A673 (cell line): Measurements from ENCODE around the gene KCNMA1. TPM values are rescaled to one million over a fixed set of nuclear protein-coding genes. Genes with fewer than 3 reads are reported as not detected.

ENCODE experiments used
- BruUV-seq: library from RNA; stranded (reverse); fragments of 400-500 nt; replicated peaks from 2 replicates; lab custom pipeline; 2021; lab: Mats Ljungman, UMichigan
- CTCF ChIA-PET: fragments of 300-600 bp; sonication (Branson Sonifier 250); formaldehyde crosslinking; loops from one replicate; lab custom pipeline; 2022; ENCODE audit warnings: antibody characterized with exemption; lab: Charles Lee
- POLR2A ChIA-PET: fragments of 300-600 bp; sonication (Branson Sonifier 250); formaldehyde crosslinking; loops from one replicate; lab custom pipeline; 2022; ENCODE audit warnings: antibody characterized with exemption; ENCODE audit not compliant: low non-redundant PET; lab: Charles Lee
- DNase-seq: peaks from one replicate; pipeline ENCODE4 v3.0.0-alpha.2; 2015; ENCODE audit warnings: low spot score
- H3K27ac ChIP-seq: fragments of 200-600 bp; sonication (generic); 2 replicates; pipeline ENCODE4 v1.5.1; 2016; ENCODE audit warnings: mixed run types, low read depth, mild to moderate bottlenecking, mixed read lengths, antibody characterized with exemption, low read length; ENCODE audit not compliant: poor library complexity, severe bottlenecking
- H3K27me3 ChIP-seq: fragments of 200-600 bp; sonication (generic); replicated peaks from 2 replicates; pipeline ENCODE4 v1.6.1; 2017; ENCODE audit warnings: mixed run types, low read depth, mild to moderate bottlenecking, mixed read lengths, antibody characterized with exemption, low read length; ENCODE audit not compliant: insufficient read depth, poor library complexity
- H3K36me3 ChIP-seq: fragments of 200-600 bp; sonication (generic); 2 replicates; pipeline ENCODE4 v1.6.1; 2016; ENCODE audit warnings: mixed run types, mild to moderate bottlenecking, mixed read lengths, antibody characterized with exemption, low read length; ENCODE audit not compliant: insufficient read depth, poor library complexity, severe bottlenecking
- H3K4me1 ChIP-seq: fragments of 200-600 bp; sonication (generic); 2 replicates; pipeline ENCODE4 v1.6.1; 2017; ENCODE audit warnings: mixed run types, mild to moderate bottlenecking, mixed read lengths, antibody characterized with exemption, low read length; ENCODE audit not compliant: insufficient read depth, poor library complexity, severe bottlenecking
- H3K4me3 ChIP-seq: fragments of 200-600 bp; sonication (generic); 2 replicates; pipeline ENCODE4 v1.5.1; 2016; ENCODE audit warnings: low read depth, mixed run types, mild to moderate bottlenecking, mixed read lengths, low read length; ENCODE audit not compliant: poor library complexity, severe bottlenecking
- H3K9me3 ChIP-seq: fragments of 200-600 bp; sonication (generic); 2 replicates; pipeline ENCODE4 v1.6.1; 2016; ENCODE audit warnings: mixed run types, low read depth, mild to moderate bottlenecking, mixed read lengths, antibody characterized with exemption, low read length; ENCODE audit not compliant: poor library complexity, severe bottlenecking
- CTCF ChIP-seq: fragments of 300-800, 200-600 bp; sonication (generic); conservative IDR thresholded peaks from 2 replicates; pipeline ENCODE4 v1.5.1; 2017; ENCODE audit warnings: low read depth, mild to moderate bottlenecking, antibody characterized with exemption, low read length, moderate library complexity, mixed read lengths
- EZH2 ChIP-seq: fragments of 200-600 bp; sonication (generic); IDR thresholded peaks from 2 replicates; pipeline ENCODE4 v1.6.1; 2017; ENCODE audit warnings: borderline replicate concordance, low read depth, mild to moderate bottlenecking, mixed read lengths, antibody characterized with exemption, low read length; ENCODE audit not compliant: poor library complexity, severe bottlenecking
- intact Hi-C: fragments of 100-400 bp; cut with micrococcal nuclease; formaldehyde crosslinking; loops from one replicate; pipeline ENCODE4 v1.10.0; 2022; ENCODE audit not compliant: unreplicated experiment
- total RNA-seq: library from RNA; stranded (reverse); gene quantifications from 2 replicates; pipeline ENCODE4 v1.2.3, GENCODE V29; 2021

Gene KCNMA1
- total RNA-seq, 1 experiment from 2014 or later = 0.84 TPM

- CTCF ChIA-PET = no interaction called here
- intact Hi-C loops = loop anchor here (5.0 to 10.0 kb wide), 5 partner anchors 103 to 1708 kb away; partner anchors contain the start of gene ZNF503
- TF ChIP-seq CTCF (no peak), EZH2 (no peak)
- no peaks in the 10 kb centered on the region for H3K36me3 ChIP-seq
- H3K4me3 ChIP-seq = no peak overlapping the region
- no peaks in the 10 kb centered on the region for H3K27me3 ChIP-seq
- H3K27ac ChIP-seq = no peak overlapping the region
- no peaks in the 10 kb centered on the region for H3K4me1 ChIP-seq
- POLR2A ChIA-PET = no interaction called here
- no peaks in the 10 kb centered on the region for H3K9me3 ChIP-seq
- no TSS peak for BruUV-seq
- DNase-seq = no peak
Measured at GRCh38 chr10:77110757-77111156, 526.9 kb downstream of the KCNMA1 start.

- POLR2A ChIA-PET = no interaction called here
- TF ChIP-seq EZH2 = no peak
Measured at GRCh38 chr10:77109351-77109994, 528.1 kb downstream of the KCNMA1 start.

GRCh38 chr10:77106676-77107075 is 530.9 kb downstream of the KCNMA1 start:
- no TSS peak for BruUV-seq

More at GRCh38 chr10:77109351-77109994, 528.1 kb downstream of the KCNMA1 start:
- no TSS peak for BruUV-seq
- Histone ChIP-seq H3K9me3 (no peaks in the 10 kb centered on the region), H3K27ac (no peak overlapping the region), H3K4me3 (no peak overlapping the region), H3K4me1 (no peaks in the 10 kb centered on the region), H3K36me3 (no peaks in the 10 kb centered on the region), H3K27me3 (no peaks in the 10 kb centered on the region)
- CTCF ChIA-PET = no interaction called here
- no peak for DNase-seq
- intact Hi-C loops = no loop called here

More at GRCh38 chr10:77106676-77107075, 530.9 kb downstream of the KCNMA1 start:
- no peaks in the 10 kb centered on the region for H3K9me3 ChIP-seq
- ChIA-PET CTCF (no interaction called here), POLR2A (no interaction called here)
- no peaks in the 10 kb centered on the region for H3K4me1 ChIP-seq
- intact Hi-C loops = no loop called here
- TF ChIP-seq CTCF = no peak
- H3K27me3 ChIP-seq = no peaks in the 10 kb centered on the region
- H3K4me3 ChIP-seq = no peak overlapping the region
- H3K36me3 ChIP-seq = no peaks in the 10 kb centered on the region
- H3K27ac ChIP-seq = no peak overlapping the region
- DNase-seq = no peak
